Kidney (tissue), 14 donors: Measurements from ENCODE around the gene AKAP13. TPM values are rescaled to one million over a fixed set of nuclear protein-coding genes. Genes with fewer than 3 reads are reported as not detected.

ENCODE experiments used
- DNase-seq, 5 donors: peaks; one replicate each; pipeline ENCODE4 v3.0.0-alpha.2; 2013 to 2020
- FAIRE-seq: peaks from 2 replicates; lab custom pipeline; 2012; peaks lifted over from hg19 to GRCh38; lab: Jason Lieb, UNC
- H3K27ac ChIP-seq, 2 donors: one replicate each; pipeline ENCODE4 v1.7.0; 2013; ENCODE audit warnings: low read depth in 2 of 2, low read length in 2 of 2, inconsistent platforms in 1 of 2
- H3K27me3 ChIP-seq: one replicate; pipeline ENCODE4 v1.7.1; 2013; ENCODE audit warnings: low read length, inconsistent platforms; ENCODE audit not compliant: control insufficient read depth, insufficient read depth
- H3K36me3 ChIP-seq, 3 donors: one replicate each; pipeline versions ENCODE4 v1.7.0 to v1.7.1; 2013; ENCODE audit warnings: low read length in 3 of 3, control low read depth in 1 of 3, inconsistent platforms in 1 of 3; ENCODE audit not compliant: insufficient read depth in 3 of 3, control insufficient read depth in 2 of 3
- H3K4me1 ChIP-seq, 3 donors: one replicate each; pipeline versions ENCODE4 v1.7.0 to v1.7.1; 2013; ENCODE audit warnings: low read length in 3 of 3, inconsistent platforms in 1 of 3, low read depth in 1 of 3; ENCODE audit not compliant: control insufficient read depth in 2 of 3, insufficient read depth in 2 of 3
- H3K4me3 ChIP-seq, 3 donors: one replicate each; pipeline versions ENCODE4 v1.7.0 to v1.8.1; 2013; ENCODE audit warnings: low read length in 3 of 3, control low read depth in 1 of 3, inconsistent platforms in 1 of 3
- H3K9ac ChIP-seq, 3 donors: one replicate each; pipeline versions ENCODE4 v1.7.0 to v1.7.1; 2013; ENCODE audit warnings: low read length in 3 of 3, control low read depth in 1 of 3, inconsistent platforms in 1 of 3
- H3K9me3 ChIP-seq, 3 donors: one replicate each; pipeline versions ENCODE4 v1.7.0 to v1.7.1; 2013; ENCODE audit warnings: low read length in 3 of 3, control low read depth in 1 of 3, inconsistent platforms in 1 of 3; ENCODE audit not compliant: control insufficient read depth in 2 of 3, insufficient read depth in 1 of 3
- intact Hi-C: fragments of 100-400 bp; cut with DNase I; formaldehyde crosslinking; loops from one replicate; pipeline ENCODE4 v1.11.1; 2022
- polyA plus RNA-seq: library from polyadenylated mRNA; stranded (reverse); fragments of 350-450 nt; fragmentation: Illumina TruSeq; extraction: RNeasy Lipid Tissue Mini Kit (QIAGEN cat#74804); gene quantifications from one replicate; pipeline ENCODE4 v1.2.3, GENCODE V29; 2014; ENCODE audit warnings: low read depth, low replicate concordance; ENCODE audit not compliant: insufficient read depth
- total RNA-seq: library from RNA; stranded (reverse); fragmentation: NEBNext Ultra II Directional; extraction: Animal tissue kit (Norgen Biotek cat#: 25700); gene quantifications from one replicate; pipeline ENCODE4 v1.2.1, GENCODE V29; 2021
- TF ChIP-seq, protein P1 (sequence below): IDR thresholded peaks from 3 replicates; pipeline ENCODE4 v1.5.1; 2012; ENCODE audit warnings: mild to moderate bottlenecking, moderate library complexity, borderline replicate concordance; ENCODE audit not compliant: insufficient read depth; ENCODE audit errors: extremely low read depth
- donor health status: control.
- donor health status: control.
- donor health status: control.
- donor health status: control.
- donor health status: control.
- donor health status: DM: yes; HTN: yes; CAD: no.
- donor health status: Normal renal cell carcinoma (clear cell type).

The AKAP13 gene
- total and polyA plus RNA-seq, 2 donors from 2014 or later: 18.8 to 174 TPM

DNA sequence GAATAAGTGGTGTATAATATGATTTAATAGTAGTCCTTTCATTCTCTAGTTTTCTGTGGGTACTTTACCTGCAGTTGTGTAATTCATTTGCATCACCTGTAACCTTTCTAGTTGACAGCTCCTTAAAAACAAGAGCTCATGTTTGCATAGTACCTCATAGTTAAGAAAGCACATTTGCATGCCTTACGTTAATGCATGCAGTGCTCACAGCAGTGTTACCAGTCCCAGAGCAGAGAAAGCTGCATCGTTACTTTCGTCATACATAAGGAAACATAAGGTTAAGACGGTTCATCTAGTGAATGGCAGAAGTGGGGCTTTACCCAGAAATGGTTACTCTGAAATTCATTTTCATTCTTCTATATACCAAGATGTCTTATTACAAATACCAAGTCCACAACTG is 111.3 kb downstream of the AKAP13 start:
- Histone ChIP-seq H3K27me3 (no peaks in the 10 kb centered on the region), H3K4me1 (peaks cover 3 to 32% (median 9%) of the 10 kb centered on the region in 3 donors), H3K9me3 (no peaks in the 10 kb centered on the region), H3K36me3 (no peaks in the 10 kb centered on the region), H3K4me3 (no peak overlapping the region), H3K27ac (no peak overlapping the region), H3K9ac (no peak overlapping the region)
- TF ChIP-seq, protein P1, sequence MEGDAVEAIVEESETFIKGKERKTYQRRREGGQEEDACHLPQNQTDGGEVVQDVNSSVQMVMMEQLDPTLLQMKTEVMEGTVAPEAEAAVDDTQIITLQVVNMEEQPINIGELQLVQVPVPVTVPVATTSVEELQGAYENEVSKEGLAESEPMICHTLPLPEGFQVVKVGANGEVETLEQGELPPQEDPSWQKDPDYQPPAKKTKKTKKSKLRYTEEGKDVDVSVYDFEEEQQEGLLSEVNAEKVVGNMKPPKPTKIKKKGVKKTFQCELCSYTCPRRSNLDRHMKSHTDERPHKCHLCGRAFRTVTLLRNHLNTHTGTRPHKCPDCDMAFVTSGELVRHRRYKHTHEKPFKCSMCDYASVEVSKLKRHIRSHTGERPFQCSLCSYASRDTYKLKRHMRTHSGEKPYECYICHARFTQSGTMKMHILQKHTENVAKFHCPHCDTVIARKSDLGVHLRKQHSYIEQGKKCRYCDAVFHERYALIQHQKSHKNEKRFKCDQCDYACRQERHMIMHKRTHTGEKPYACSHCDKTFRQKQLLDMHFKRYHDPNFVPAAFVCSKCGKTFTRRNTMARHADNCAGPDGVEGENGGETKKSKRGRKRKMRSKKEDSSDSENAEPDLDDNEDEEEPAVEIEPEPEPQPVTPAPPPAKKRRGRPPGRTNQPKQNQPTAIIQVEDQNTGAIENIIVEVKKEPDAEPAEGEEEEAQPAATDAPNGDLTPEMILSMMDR: no peak
- DNase-seq (no peak), FAIRE-seq (no peak)
- intact Hi-C loops: no loop called here

DNA sequence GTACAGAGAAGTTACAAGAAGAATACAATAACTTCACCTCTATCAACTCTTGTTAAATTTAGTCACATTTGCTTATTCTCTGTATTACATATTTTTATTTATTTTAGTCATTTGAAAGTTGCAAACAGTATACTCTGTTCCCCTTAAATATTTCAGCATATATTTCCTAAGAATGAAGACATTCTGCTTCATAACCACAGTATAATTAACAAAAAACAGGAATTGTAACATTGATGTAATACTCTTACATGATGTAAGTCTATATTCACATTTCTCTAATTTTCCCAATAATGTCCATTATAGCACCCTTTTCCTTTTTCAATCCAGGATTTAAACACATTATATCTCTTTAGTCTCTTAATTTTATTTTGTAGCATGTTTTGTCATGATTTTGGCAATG is 112.0 kb downstream of the AKAP13 start:
- H3K4me1 ChIP-seq: peaks cover 3 to 39% (median 9%) of the 10 kb centered on the region in 3 donors

DNA sequence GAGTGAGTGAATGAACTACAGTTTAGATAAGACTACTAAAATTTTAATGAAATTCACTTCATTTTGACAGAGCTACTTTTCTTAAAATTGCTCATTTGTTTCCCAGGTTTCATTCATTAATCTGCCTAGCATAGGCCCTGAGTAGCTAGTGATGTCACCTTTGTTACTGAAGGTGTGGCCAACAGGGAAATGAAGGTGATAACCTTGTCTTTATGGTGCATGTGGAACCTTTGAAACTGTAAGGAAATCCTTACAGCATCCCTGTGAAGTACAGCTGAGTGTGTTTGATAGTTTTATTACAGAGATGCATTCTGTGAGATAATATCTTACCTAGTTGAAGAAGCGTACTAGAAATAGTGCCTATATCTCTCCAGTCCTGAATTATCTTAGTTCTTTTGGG is 112.9 kb downstream of the AKAP13 start:
- Histone ChIP-seq H3K27me3 (no peaks in the 10 kb centered on the region), H3K27ac (no peak overlapping the region), H3K9me3 (no peaks in the 10 kb centered on the region), H3K4me3 (no peak overlapping the region), H3K4me1 (peaks cover 3 to 42% (median 9%) of the 10 kb centered on the region in 3 donors), H3K9ac (no peak overlapping the region), H3K36me3 (no peaks in the 10 kb centered on the region)
- FAIRE-seq (no peak), DNase-seq (peak in 1 of 5 donors; percentile 72)
- intact Hi-C loops: no loop called here
- TF ChIP-seq, protein P1: no peak

More for the DNA sequence above, 112.0 kb downstream of the AKAP13 start:
- TF ChIP-seq, protein P1: no peak
- FAIRE-seq: no peak
- DNase-seq: no peak
- no peak overlapping the region for H3K27ac ChIP-seq
- no peak overlapping the region for H3K9ac ChIP-seq
- intact Hi-C loops: no loop called here
- no peaks in the 10 kb centered on the region for H3K9me3 ChIP-seq
- no peaks in the 10 kb centered on the region for H3K27me3 ChIP-seq
- H3K4me3 ChIP-seq: no peak overlapping the region
- H3K36me3 ChIP-seq: no peaks in the 10 kb centered on the region
